Fibroblast of pulmonary artery (primary cell): Measurements from ENCODE around the gene NR1D1.

Source experiments
- DNase-seq: peaks from one replicate; pipeline ENCODE4 v3.0.0-alpha.2; 2010; ENCODE audit warnings: low read depth
- H3K4me3 ChIP-seq: replicated peaks from 2 replicates; pipeline ENCODE4 v1.5.1; 2011; ENCODE audit warnings: low read depth, mild to moderate bottlenecking, control low read depth, low read length, moderate library complexity
- CTCF ChIP-seq: IDR thresholded peaks from 2 replicates; pipeline ENCODE4 v1.5.1; 2011; ENCODE audit warnings: mild to moderate bottlenecking, control low read depth, low read length, inconsistent platforms; ENCODE audit errors: missing control alignments

Gene NR1D1

GRCh38 chr17:40071313-40072039, 28.9 kb downstream of the NR1D1 start:
- no peak overlapping the region for H3K4me3 ChIP-seq
- no peak for DNase-seq
- no peak for TF ChIP-seq CTCF

GRCh38 chr17:40070709-40071312, 29.6 kb downstream of the NR1D1 start:
- no peak overlapping the region for H3K4me3 ChIP-seq
- TF ChIP-seq CTCF = no peak
- DNase-seq = no peak

GRCh38 chr17:40069751-40070708, 30.4 kb downstream of the NR1D1 start:
- peak; percentile 22 for TF ChIP-seq CTCF
- no peak overlapping the region for H3K4me3 ChIP-seq
- DNase-seq = peak; percentile 48

GRCh38 chr17:40068917-40069750, 31.3 kb downstream of the NR1D1 start:
- peak overlapping the region; percentile 36 for H3K4me3 ChIP-seq
- no peak for TF ChIP-seq CTCF

GRCh38 chr17:40068584-40068916, 31.8 kb downstream of the NR1D1 start:
- peak overlapping the region; percentile 36 for H3K4me3 ChIP-seq
- no peak for DNase-seq
- TF ChIP-seq CTCF = no peak

More at GRCh38 chr17:40068917-40069750, 31.3 kb downstream of the NR1D1 start:
- peak; percentile 86 for DNase-seq

- no peak for TF ChIP-seq CTCF
- DNase-seq = no peak
- peak overlapping the region; percentile 36 for H3K4me3 ChIP-seq
Observed at GRCh38 chr17:40068129-40068581, 32.2 kb downstream of the NR1D1 start.
